Loucy (cell line): Measurements from ENCODE around the gene TEAD4.

Source experiments
- EZH2phosphoT487 ChIP-seq: fragments of 200-600 bp; IDR thresholded peaks from 2 replicates; pipeline ENCODE4 v1.6.1; 2018; ENCODE audit warnings: antibody characterized with exemption, mild to moderate bottlenecking, moderate library complexity, borderline replicate concordance
- TF ChIP-seq, protein P1 (sequence below): fragments of 200-600 bp; sonication (generic); conservative IDR thresholded peaks from 2 replicates; pipeline ENCODE4 v1.5.1; 2014; ENCODE audit warnings: mild to moderate bottlenecking, antibody characterized with exemption, low read length

DNA sequence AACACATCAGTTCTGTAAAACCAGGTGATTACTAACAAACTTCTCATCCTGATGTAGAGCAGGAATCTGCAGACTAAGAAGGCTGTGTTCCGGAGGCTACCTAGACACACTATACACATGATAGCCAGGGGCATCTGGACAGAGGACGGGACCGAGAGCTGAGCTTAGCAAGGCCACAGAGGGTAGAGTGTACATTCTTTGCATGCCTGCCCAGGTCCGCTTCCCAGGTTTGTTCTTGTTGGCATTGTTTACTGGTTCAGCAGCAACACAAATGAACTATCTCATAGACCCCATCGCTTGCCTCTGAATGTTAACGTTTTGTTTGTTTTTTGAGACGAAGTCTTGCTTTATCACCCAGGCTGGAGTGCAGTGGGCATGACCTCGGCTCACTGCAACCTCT, 17.7 kb upstream of the TEAD4 start:
- TF ChIP-seq, protein P1, sequence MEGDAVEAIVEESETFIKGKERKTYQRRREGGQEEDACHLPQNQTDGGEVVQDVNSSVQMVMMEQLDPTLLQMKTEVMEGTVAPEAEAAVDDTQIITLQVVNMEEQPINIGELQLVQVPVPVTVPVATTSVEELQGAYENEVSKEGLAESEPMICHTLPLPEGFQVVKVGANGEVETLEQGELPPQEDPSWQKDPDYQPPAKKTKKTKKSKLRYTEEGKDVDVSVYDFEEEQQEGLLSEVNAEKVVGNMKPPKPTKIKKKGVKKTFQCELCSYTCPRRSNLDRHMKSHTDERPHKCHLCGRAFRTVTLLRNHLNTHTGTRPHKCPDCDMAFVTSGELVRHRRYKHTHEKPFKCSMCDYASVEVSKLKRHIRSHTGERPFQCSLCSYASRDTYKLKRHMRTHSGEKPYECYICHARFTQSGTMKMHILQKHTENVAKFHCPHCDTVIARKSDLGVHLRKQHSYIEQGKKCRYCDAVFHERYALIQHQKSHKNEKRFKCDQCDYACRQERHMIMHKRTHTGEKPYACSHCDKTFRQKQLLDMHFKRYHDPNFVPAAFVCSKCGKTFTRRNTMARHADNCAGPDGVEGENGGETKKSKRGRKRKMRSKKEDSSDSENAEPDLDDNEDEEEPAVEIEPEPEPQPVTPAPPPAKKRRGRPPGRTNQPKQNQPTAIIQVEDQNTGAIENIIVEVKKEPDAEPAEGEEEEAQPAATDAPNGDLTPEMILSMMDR, result no peak
- TF ChIP-seq EZH2phosphoT487, result no peak
